Mucosa of gallbladder (tissue), 1 donor: ENCODE data around the gene PFN1. TPM values are rescaled to one million over a fixed set of nuclear protein-coding genes. Genes with fewer than 3 reads are reported as not detected.

ENCODE experiments used
- DNase-seq: peaks from one replicate; pipeline ENCODE4 v3.0.0-alpha.2; 2020; ENCODE audit warnings: low spot score
- total RNA-seq: library from RNA; stranded (reverse); gene quantifications from one replicate; pipeline ENCODE4 v1.2.1, GENCODE V29; 2021
- donor health status: DM: no; HTN: no; CAD: no.

Gene PFN1
- total RNA-seq, 1 donor from 2014 or later: 484 TPM

- no peak for DNase-seq
Observed at GRCh38 chr17:4896332-4897197, 51.8 kb downstream of the PFN1 start.

GRCh38 chr17:4895657-4896331, 52.5 kb downstream of the PFN1 start:
- no peak for DNase-seq

Other genes with a start within 250 kb of the PFN1 start
- gene PELP1, start 244.4 kb downstream of the PFN1 start, total RNA-seq: 56.4 TPM
- 94.6 TPM for gene ARRB2, start 237.9 kb downstream of the PFN1 start, total RNA-seq
- gene MED11, start 217.1 kb downstream of the PFN1 start, total RNA-seq: 25.6 TPM
- 5.3 TPM for gene ZMYND15, start 208.7 kb downstream of the PFN1 start, total RNA-seq
- gene CXCL16, start 208.6 kb downstream of the PFN1 start, total RNA-seq: 92.6 TPM
- gene TM4SF5, start 176.6 kb downstream of the PFN1 start, total RNA-seq: 56.9 TPM
- 3.9 TPM for gene VMO1, start 162.2 kb downstream of the PFN1 start, total RNA-seq
- 0.46 TPM for gene GLTPD2, start 159.6 kb downstream of the PFN1 start, total RNA-seq
- gene PSMB6, start 152.4 kb downstream of the PFN1 start, total RNA-seq: 104 TPM
- 48.7 TPM for gene PLD2, start 141.4 kb downstream of the PFN1 start, total RNA-seq
- 161 TPM for gene MINK1, start 115.2 kb downstream of the PFN1 start, total RNA-seq
- gene C17orf107, start 49.0 kb downstream of the PFN1 start, total RNA-seq: 8.8 TPM
- 9.4 TPM for gene CHRNE, start 45.4 kb downstream of the PFN1 start, total RNA-seq
- not detected for gene GP1BA, start 16.3 kb downstream of the PFN1 start, total RNA-seq
- 68.9 TPM for gene SLC25A11, start 8.5 kb downstream of the PFN1 start, total RNA-seq
- 140 TPM for gene RNF167, start 8.3 kb downstream of the PFN1 start, total RNA-seq
- 7.5 TPM for gene ENO3, start 2.6 kb upstream of the PFN1 start, total RNA-seq
- 54.2 TPM for gene SPAG7, start 19.3 kb upstream of the PFN1 start, total RNA-seq
- gene CAMTA2, start 39.1 kb upstream of the PFN1 start, total RNA-seq: 68.0 TPM
- gene INCA1, start 49.0 kb upstream of the PFN1 start, total RNA-seq: 1.4 TPM
- gene KIF1C, start 49.4 kb upstream of the PFN1 start, total RNA-seq: 234 TPM
- gene SLC52A1, start 86.9 kb upstream of the PFN1 start, total RNA-seq: not detected
- 8.7 TPM for gene ZFP3, start 129.9 kb upstream of the PFN1 start, total RNA-seq
- gene ZNF232, start 163.3 kb upstream of the PFN1 start, total RNA-seq: 9.6 TPM
- gene USP6, start 167.5 kb upstream of the PFN1 start, total RNA-seq: 0.09 TPM
- gene ZNF594, start 243.3 kb upstream of the PFN1 start, total RNA-seq: 9.2 TPM